ENCODE measurements around the gene CRELD2. TPM values are rescaled to one million over a fixed set of nuclear protein-coding genes. Genes with fewer than 3 reads are reported as not detected.
A peak's percentile ranks its signal among the peaks of the same experiment; 100 is the strongest.

The CRELD2 gene
- total RNA-seq, 1 donor from 2014 or later: 67.8 TPM

GRCh38 chr22:49966041-49966773 lies 47.8 kb downstream of the CRELD2 start:
- DNase-seq (ENCODE audit: extremely low read depth, low read depth, low spot score): no peak

- DNase-seq (ENCODE audit: extremely low read depth, low read depth, low spot score): no peak
Measured at GRCh38 chr22:49966774-49967705, 48.6 kb downstream of the CRELD2 start.

- no peak for DNase-seq (ENCODE audit: extremely low read depth, low read depth, low spot score)
Measured at GRCh38 chr22:49967706-49968208, 49.3 kb downstream of the CRELD2 start.

GRCh38 chr22:49968313-49968830 lies 49.9 kb downstream of the CRELD2 start:
- DNase-seq (ENCODE audit: extremely low read depth, low read depth, low spot score): no peak

- no peak for DNase-seq (ENCODE audit: extremely low read depth, low read depth, low spot score)
Measured at GRCh38 chr22:49968831-49969661, 50.6 kb downstream of the CRELD2 start.

DNA sequence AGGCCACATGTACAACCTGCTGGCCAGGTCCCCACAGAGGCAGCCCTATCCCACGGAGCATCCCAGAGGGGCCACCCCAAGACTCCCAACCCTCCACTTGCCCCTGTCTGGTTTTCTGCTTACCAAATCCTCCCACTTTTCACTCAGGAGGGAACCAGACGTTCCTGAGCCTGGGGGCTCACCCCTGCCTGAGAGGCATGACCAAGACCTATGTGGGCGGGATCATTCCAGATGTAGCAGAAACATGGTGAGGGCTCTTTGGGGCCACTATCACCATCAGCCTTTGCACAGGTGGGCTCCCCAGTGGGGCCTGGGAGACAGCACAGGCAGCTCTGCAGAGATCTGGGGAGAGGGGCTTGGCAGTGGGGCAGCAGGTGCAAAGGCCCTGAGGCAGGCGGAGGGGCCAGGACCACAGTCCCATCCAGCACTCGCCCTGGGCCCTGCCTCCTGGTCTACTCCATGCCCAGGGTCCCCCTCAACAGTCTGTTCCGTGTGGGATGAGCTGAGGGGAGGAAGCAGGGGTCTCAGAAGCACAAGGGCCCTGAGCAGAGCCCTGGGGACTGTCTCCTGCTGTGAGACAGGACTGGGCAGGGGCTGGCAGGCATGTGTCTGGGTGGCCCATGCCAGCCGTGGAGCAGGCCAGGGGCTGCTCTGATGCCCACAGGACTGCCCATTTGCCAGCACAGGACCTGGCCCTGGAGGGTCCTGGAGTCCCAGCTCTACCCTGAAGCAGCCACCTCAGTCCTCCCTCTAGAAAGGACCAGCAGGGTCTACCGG lies 51.5 kb downstream of the CRELD2 start:
- DNase-seq (ENCODE audit: extremely low read depth, low read depth, low spot score): no peak

DNA sequence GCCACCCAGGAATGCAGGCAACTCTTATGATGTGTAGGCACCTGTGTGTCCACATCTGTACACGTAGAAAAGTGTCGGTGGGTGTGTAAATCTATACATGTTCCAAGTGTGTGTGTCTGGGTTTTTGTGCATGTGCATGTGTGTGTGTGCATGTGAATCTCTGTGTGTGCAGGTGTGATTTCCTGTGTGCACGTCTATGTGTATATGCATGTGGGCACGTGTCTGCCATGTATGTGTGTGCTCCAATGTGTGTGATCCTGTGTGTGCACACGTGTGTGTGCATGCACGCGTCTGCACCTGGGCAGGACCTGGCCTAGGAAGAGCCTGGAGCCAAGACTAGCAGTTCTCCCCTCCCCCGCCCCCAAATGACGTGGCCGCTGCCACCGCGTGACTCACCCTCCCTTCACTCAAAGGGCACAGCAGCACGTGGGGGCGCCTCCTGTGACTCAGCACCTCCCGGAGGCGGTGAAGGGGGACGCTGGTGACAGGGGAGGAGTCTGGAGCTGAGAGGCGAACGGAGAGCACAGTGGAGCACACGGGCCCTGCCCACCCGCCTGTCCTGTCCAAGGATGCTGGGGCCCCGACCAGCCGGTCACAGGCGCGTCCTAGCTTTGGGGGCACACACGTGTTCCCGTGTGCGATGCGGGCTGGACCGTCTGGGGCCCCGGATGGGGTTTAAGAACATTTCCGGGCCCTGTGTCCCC lies 52.2 kb downstream of the CRELD2 start:
- DNase-seq (ENCODE audit: extremely low read depth, low read depth, low spot score): peak; percentile 71

- no peak for DNase-seq (ENCODE audit: extremely low read depth, low read depth, low spot score)
Measured at GRCh38 chr22:49971232-49972162, 53.1 kb downstream of the CRELD2 start.

- DNase-seq (ENCODE audit: extremely low read depth, low read depth, low spot score): no peak
Measured at GRCh38 chr22:49972163-49973017, 54.0 kb downstream of the CRELD2 start.

GRCh38 chr22:49973018-49973961 lies 54.9 kb downstream of the CRELD2 start:
- no peak for DNase-seq (ENCODE audit: extremely low read depth, low read depth, low spot score)

- no peak for DNase-seq (ENCODE audit: extremely low read depth, low read depth, low spot score)
Measured at GRCh38 chr22:49975543-49976389, 57.3 kb downstream of the CRELD2 start.

DNA sequence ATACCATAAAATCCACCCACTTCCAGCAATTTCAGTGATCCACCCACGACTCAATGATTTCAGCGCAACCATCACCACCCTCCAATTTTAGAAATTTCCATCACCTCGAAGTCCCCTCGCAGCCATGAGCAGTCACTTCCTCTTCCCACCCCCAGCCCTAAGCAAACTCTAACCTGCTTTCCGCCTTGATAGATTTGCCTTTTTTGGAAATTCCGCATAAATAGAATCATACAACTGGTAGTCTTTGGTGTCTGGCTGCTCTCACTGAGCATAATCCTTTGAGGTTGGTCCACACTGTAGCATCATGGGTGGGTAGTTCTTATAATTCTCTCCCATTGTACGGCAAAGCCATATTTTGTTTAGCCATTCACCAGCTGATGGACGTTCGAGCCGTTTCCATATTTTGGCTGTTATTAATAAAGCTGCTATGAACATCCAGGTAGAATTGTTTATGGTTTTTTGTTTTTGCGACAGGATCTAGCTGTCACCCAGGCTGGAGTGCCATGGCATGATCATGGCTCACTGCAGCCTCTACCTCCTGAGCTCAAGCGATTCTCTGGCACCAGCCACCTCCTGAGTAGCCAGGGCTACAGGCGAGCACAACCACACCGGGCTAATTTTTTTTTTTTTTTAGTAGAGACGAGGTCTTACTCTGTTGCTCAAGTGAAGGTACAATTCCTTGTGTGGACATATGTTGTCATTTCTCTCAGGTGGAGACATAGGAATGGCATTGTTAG lies 58.2 kb downstream of the CRELD2 start:
- DNase-seq (ENCODE audit: extremely low read depth, low read depth, low spot score): no peak

Measured in glomerular endothelial cell (primary cell).